Measurements from ENCODE around the gene MSGN1. TPM values are rescaled to one million over a fixed set of nuclear protein-coding genes. Genes with fewer than 3 reads are reported as not detected.
A peak's percentile ranks its signal among the peaks of the same experiment; 100 is the strongest.

Gene MSGN1
- total RNA-seq, 1 donor from 2014 or later = not detected

DNA sequence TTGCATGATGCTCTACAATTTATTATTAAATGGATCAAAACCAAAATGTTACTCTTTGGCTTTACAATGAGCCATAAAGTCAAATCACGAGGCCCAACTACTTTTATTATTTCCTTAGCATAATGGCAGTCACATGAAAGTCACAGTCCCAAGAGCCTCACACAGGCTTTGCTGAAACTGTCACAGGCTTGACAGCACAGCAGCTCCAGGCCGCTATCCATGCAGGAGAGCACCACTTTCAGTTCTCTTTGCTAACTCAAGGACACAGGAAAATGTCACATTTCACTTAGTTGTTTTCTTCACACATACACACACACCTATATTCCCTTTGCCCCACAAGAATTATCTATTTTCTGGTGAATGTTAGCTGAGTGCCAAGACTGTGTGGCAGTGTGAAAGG, 11.1 kb upstream of the MSGN1 start:
- Histone ChIP-seq H3K4me3 (no peak overlapping the region), H3K27me3 (no peaks in the 10 kb centered on the region), H3K36me3 (no peaks in the 10 kb centered on the region), H3K9me3 (no peaks in the 10 kb centered on the region), H3K27ac (no peak overlapping the region), H3K4me1 (no peaks in the 10 kb centered on the region)
- TF ChIP-seq, protein P1, sequence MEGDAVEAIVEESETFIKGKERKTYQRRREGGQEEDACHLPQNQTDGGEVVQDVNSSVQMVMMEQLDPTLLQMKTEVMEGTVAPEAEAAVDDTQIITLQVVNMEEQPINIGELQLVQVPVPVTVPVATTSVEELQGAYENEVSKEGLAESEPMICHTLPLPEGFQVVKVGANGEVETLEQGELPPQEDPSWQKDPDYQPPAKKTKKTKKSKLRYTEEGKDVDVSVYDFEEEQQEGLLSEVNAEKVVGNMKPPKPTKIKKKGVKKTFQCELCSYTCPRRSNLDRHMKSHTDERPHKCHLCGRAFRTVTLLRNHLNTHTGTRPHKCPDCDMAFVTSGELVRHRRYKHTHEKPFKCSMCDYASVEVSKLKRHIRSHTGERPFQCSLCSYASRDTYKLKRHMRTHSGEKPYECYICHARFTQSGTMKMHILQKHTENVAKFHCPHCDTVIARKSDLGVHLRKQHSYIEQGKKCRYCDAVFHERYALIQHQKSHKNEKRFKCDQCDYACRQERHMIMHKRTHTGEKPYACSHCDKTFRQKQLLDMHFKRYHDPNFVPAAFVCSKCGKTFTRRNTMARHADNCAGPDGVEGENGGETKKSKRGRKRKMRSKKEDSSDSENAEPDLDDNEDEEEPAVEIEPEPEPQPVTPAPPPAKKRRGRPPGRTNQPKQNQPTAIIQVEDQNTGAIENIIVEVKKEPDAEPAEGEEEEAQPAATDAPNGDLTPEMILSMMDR (IDR thresholded peaks at IDR 0.05) = no peak
- intact Hi-C loops (cut with DNase I) = no loop called here
- no peak for DNase-seq (ENCODE audit: low spot score in 2 of 2)

DNA sequence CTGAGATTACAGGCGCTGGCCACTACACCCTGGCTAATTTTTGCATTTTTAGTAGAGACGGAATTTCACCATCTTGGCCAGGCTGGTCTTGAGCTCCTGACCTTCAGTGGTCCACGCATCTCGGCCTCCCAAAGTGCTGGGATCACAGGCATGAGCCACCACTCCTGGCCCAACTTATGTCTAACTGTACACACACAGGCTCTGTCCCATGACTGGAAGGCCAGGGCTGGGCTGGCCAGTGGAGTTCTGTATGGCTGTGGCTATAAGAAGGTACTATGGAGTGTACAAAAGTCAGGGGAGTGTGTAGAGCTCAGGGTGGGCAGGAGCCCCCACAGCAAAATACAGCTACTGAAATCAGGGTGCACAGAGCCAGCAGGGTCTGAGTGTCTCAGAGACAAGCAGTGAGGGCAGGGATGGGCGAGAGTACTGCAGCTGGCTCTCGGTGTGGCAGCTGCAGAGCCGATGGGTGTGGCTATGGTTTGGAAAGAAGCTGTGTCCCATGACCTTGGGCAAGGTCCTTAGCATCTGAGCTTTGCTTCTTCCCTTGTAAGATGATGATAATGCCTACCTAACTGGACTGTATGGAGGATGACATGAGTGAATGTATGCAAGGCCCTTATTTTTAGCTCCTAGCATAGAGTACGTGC, 10.4 kb upstream of the MSGN1 start:
- Histone ChIP-seq H3K36me3 (no peaks in the 10 kb centered on the region), H3K4me1 (no peaks in the 10 kb centered on the region), H3K4me3 (no peak overlapping the region), H3K27ac (no peak overlapping the region), H3K27me3 (no peaks in the 10 kb centered on the region), H3K9me3 (no peaks in the 10 kb centered on the region)
- DNase-seq (ENCODE audit: low spot score in 2 of 2) = no peak
- TF ChIP-seq, protein P1 (IDR thresholded peaks at IDR 0.05) = no peak
- intact Hi-C loops (cut with DNase I) = no loop called here

- intact Hi-C loops (cut with DNase I) = no loop called here
- Histone ChIP-seq H3K36me3 (no peaks in the 10 kb centered on the region), H3K4me1 (no peaks in the 10 kb centered on the region), H3K4me3 (no peak overlapping the region), H3K27ac (peak overlapping the region; percentile 67 to 72), H3K9me3 (no peaks in the 10 kb centered on the region), H3K27me3 (no peaks in the 10 kb centered on the region)
- no peak for DNase-seq (ENCODE audit: low spot score in 2 of 2)
- TF ChIP-seq, protein P1 (IDR thresholded peaks at IDR 0.05) = no peak
Observed at GRCh38 chr2:17813010-17813741, 3.1 kb upstream of the MSGN1 start.

- Histone ChIP-seq H3K4me1 (no peaks in the 10 kb centered on the region), H3K36me3 (no peaks in the 10 kb centered on the region), H3K9me3 (no peaks in the 10 kb centered on the region), H3K27me3 (no peaks in the 10 kb centered on the region), H3K4me3 (no peak overlapping the region), H3K27ac (peak overlapping the region; percentile 67 to 72)
- no peak for DNase-seq (ENCODE audit: low spot score in 2 of 2)
- TF ChIP-seq, protein P1 (IDR thresholded peaks at IDR 0.05) = no peak
- intact Hi-C loops (cut with DNase I) = no loop called here
Observed at GRCh38 chr2:17813742-17814473, 2.4 kb upstream of the MSGN1 start.

DNA sequence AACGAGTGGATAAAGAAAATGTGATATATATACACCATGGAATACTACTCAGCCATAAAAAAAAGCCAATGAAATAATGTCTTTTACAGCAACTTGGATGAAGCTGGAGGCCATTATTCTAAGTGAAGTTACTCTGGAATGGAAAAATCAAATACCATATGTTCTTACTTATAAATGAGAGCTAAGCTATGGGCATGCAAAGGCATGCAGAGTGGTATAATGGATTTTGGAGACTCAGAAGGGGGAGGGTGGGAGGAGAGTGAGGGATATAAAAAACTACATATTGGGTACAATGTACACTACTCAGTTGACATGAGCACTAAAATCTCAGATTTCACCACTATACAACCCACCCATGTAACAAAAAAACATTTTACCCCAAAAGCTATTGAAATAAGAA, 1.7 kb upstream of the MSGN1 start:
- Histone ChIP-seq H3K4me3 (no peak overlapping the region), H3K36me3 (no peaks in the 10 kb centered on the region), H3K27ac (no peak overlapping the region), H3K27me3 (no peaks in the 10 kb centered on the region), H3K4me1 (no peaks in the 10 kb centered on the region), H3K9me3 (no peaks in the 10 kb centered on the region)
- TF ChIP-seq, protein P1 (IDR thresholded peaks at IDR 0.05) = no peak
- DNase-seq (ENCODE audit: low spot score in 2 of 2) = no peak
- intact Hi-C loops (cut with DNase I) = no loop called here

All from ascending aorta (tissue), 2 donors.